ENCODE measurements around the gene MYO3B.

DNA sequence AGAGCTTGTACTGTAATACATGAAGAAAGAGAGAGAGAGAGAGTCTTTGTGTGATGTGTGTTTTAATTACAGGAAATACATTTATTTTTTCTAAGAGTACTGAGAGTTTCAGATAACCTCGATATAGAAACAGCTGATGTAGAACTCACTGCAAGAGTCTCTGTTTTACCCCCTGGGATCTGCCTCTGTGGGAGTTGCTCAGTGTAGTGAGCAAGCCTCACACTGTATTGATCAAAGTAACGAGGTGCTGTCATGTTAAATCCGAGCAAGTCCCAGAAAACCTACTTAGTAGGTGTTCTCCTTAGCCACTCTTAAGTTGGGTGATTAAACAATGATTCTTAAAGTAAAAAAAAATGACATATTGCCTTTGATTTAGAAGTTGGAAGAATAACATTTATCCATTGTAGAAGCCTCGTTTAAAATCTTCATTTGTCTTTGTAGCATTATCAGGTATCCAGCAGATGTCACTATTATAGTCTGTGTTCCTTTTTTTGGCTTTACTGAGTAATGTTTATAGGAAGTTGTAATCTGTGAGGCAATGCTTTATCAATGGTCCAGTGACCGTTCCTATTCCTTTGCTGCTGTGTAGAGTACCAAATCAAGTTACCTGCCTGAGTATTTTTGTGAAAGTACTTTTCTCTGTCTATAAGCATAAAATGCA lies 219.0 kb downstream of the MYO3B start:
- TF ChIP-seq CTCF (IDR thresholded peaks at IDR 0.05) (peak in 1 of 6 experiments; percentile 16), POLR2A (IDR thresholded peaks at IDR 0.05) (no peak)
